PC-9 (cell line): ENCODE data around the gene SDK1.

ENCODE experiments used
- EZH2 ChIP-seq: fragments of 200-600 bp; sonication (generic); IDR thresholded peaks from 2 replicates; pipeline ENCODE4 v1.8.0; 2017; ENCODE audit warnings: antibody characterized with exemption, low read depth
- TF ChIP-seq, protein P1 (sequence below): fragments of 200-600 bp; sonication (generic); conservative IDR thresholded peaks from 2 replicates; pipeline ENCODE4 v1.6.1; 2017; ENCODE audit warnings: mixed run types, antibody characterized with exemption, mild to moderate bottlenecking, moderate library complexity

DNA sequence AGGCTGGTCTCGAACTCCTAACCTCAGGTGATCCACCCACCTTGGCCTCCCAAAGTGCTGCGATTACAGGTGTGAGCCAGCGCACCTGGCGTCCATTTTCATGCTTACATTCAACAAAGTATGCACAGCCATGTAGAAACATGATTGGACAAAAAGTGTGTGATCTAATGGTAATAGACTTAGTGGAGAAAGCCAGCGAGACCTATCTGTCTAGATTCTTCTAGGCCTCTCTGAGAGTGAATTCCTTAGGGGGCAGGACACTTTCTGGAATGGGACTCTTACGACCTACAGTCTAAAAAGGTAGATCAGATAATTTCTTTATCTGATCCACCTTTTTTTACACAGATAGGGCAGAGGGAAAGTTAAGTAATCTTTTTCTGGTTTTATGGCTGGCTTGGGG, 46.3 kb upstream of the SDK1 start:
- TF ChIP-seq, protein P1, sequence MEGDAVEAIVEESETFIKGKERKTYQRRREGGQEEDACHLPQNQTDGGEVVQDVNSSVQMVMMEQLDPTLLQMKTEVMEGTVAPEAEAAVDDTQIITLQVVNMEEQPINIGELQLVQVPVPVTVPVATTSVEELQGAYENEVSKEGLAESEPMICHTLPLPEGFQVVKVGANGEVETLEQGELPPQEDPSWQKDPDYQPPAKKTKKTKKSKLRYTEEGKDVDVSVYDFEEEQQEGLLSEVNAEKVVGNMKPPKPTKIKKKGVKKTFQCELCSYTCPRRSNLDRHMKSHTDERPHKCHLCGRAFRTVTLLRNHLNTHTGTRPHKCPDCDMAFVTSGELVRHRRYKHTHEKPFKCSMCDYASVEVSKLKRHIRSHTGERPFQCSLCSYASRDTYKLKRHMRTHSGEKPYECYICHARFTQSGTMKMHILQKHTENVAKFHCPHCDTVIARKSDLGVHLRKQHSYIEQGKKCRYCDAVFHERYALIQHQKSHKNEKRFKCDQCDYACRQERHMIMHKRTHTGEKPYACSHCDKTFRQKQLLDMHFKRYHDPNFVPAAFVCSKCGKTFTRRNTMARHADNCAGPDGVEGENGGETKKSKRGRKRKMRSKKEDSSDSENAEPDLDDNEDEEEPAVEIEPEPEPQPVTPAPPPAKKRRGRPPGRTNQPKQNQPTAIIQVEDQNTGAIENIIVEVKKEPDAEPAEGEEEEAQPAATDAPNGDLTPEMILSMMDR = no peak
- no peak for TF ChIP-seq EZH2
